Measurements from ENCODE around the gene CCNF. TPM values are rescaled to one million over a fixed set of nuclear protein-coding genes. Genes with fewer than 3 reads are reported as not detected.
A peak's percentile ranks its signal among the peaks of the same experiment; 100 is the strongest.

Gene CCNF
- total and polyA plus RNA-seq, 9 of the 15 experiments (the other 6 are each of a cell fraction or from before 2014, with no cell fraction given): 4.1 to 70.1 (median 29.5) TPM

DNA sequence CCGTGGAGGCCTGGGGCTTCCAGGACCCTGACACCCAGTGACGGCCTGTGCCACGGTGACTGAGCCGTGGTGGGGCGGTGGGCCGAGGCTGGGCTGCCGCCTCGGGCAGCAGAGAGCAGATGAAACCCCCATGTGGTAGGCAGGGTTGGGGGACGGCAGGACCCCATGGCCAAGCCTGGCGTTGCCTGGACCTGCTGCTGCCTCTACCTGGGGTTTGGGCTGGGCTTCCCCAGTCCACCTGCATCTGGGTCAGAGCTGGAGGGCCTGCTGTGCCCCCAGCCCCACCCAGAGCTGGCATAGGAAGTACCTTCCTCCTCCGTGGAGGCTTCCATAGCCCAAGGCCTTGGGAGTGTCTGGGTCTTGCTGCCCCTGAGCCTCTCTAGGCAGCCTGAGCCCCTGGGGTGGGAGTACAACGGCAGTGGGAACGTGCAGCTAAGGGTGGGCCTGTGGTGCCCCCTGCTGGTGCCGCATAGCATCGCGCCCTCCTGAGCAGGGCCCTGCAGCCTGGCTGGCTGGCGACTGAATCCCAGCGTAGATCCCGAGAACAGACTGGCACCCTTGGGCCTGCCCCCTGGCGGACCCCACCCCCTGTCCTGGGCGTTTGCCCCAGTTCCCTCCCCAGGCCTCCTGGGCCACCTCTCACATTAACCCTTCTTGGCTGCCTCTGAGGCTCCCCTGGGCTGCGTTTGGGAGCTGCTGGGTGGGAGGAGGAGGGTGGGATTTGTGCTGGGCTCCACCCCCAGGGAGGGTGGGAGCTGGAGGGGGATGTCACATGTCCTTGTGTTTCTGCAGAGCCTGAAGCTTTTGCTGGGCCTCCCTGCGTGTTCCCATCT is 71.9 kb downstream of the CCNF start (continued):
- TF ChIP-seq ZNF592 (IDR thresholded peaks at IDR 0.05) (no peak), ZNF263 (CRISPR knock-in tag; IDR thresholded peaks at IDR 0.05; ENCODE audit: borderline replicate concordance) (peak; percentile 50), FIP1L1 (IDR thresholded peaks at IDR 0.05; ENCODE audit: low read depth, low read length, poor library complexity, severe bottlenecking) (peak; percentile 15), SMARCA4 (IDR thresholded peaks at IDR 0.05) (no peak), NCOA1 (IDR thresholded peaks at IDR 0.05; ENCODE audit: low read depth) (0 out of 2 replicates have a peak, but pooled peaks have one; percentile 13), ZNF785 (CRISPR knock-in tag; IDR thresholded peaks at IDR 0.05) (no peak), ARID4B (CRISPR knock-in tag; IDR thresholded peaks at IDR 0.05) (peak; percentile 20; the same call in 1 of the 2 replicates), VEZF1 (CRISPR knock-in tag; IDR thresholded peaks at IDR 0.05) (peak; percentile 79), NFE2L1 (tag; IDR thresholded peaks at IDR 0.05; ENCODE audit: borderline replicate concordance, low read depth) (no peak), ATF1 (CRISPR knock-in tag; IDR thresholded peaks at IDR 0.05) (no peak), ATF1 (tag; IDR thresholded peaks at IDR 0.05) (peak; percentile 46)
- TF ChIP-seq, protein P1, sequence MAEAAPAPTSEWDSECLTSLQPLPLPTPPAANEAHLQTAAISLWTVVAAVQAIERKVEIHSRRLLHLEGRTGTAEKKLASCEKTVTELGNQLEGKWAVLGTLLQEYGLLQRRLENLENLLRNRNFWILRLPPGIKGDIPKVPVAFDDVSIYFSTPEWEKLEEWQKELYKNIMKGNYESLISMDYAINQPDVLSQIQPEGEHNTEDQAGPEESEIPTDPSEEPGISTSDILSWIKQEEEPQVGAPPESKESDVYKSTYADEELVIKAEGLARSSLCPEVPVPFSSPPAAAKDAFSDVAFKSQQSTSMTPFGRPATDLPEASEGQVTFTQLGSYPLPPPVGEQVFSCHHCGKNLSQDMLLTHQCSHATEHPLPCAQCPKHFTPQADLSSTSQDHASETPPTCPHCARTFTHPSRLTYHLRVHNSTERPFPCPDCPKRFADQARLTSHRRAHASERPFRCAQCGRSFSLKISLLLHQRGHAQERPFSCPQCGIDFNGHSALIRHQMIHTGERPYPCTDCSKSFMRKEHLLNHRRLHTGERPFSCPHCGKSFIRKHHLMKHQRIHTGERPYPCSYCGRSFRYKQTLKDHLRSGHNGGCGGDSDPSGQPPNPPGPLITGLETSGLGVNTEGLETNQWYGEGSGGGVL (CRISPR knock-in tag; IDR thresholded peaks at IDR 0.05): no peak

Measured in K562 (cell line).